Measurements from ENCODE around the gene ACOXL.

DNA sequence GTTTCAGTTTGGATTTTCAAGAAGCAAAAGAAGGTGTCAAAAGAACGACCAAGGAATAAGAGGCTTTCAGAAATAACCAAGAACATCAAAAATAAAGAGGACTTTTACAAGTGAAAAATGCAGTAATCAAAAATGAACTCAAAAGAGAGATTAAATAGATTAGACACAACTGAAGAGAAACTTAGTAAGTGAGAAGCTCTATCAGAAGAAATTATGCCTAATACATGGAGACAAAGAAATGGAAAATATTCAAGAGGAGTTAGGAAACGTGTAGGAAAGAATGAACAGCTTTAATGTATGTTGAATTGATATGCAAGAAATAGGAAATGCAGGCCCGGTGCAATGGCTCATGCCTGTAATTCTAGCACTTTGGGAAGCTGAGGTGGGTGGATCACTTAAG, 145.8 kb downstream of the ACOXL start:
- TF ChIP-seq, protein P1, sequence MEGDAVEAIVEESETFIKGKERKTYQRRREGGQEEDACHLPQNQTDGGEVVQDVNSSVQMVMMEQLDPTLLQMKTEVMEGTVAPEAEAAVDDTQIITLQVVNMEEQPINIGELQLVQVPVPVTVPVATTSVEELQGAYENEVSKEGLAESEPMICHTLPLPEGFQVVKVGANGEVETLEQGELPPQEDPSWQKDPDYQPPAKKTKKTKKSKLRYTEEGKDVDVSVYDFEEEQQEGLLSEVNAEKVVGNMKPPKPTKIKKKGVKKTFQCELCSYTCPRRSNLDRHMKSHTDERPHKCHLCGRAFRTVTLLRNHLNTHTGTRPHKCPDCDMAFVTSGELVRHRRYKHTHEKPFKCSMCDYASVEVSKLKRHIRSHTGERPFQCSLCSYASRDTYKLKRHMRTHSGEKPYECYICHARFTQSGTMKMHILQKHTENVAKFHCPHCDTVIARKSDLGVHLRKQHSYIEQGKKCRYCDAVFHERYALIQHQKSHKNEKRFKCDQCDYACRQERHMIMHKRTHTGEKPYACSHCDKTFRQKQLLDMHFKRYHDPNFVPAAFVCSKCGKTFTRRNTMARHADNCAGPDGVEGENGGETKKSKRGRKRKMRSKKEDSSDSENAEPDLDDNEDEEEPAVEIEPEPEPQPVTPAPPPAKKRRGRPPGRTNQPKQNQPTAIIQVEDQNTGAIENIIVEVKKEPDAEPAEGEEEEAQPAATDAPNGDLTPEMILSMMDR (IDR thresholded peaks at IDR 0.05; ENCODE audit: insufficient read depth, low read length, poor library complexity, severe bottlenecking) = no peak
- no peak for TF ChIP-seq EZH2phosphoT487 (conservative IDR thresholded peaks at IDR 0.05; ENCODE audit: low read length)
